ENCODE data around the gene CIZ1.

The CIZ1 gene

DNA sequence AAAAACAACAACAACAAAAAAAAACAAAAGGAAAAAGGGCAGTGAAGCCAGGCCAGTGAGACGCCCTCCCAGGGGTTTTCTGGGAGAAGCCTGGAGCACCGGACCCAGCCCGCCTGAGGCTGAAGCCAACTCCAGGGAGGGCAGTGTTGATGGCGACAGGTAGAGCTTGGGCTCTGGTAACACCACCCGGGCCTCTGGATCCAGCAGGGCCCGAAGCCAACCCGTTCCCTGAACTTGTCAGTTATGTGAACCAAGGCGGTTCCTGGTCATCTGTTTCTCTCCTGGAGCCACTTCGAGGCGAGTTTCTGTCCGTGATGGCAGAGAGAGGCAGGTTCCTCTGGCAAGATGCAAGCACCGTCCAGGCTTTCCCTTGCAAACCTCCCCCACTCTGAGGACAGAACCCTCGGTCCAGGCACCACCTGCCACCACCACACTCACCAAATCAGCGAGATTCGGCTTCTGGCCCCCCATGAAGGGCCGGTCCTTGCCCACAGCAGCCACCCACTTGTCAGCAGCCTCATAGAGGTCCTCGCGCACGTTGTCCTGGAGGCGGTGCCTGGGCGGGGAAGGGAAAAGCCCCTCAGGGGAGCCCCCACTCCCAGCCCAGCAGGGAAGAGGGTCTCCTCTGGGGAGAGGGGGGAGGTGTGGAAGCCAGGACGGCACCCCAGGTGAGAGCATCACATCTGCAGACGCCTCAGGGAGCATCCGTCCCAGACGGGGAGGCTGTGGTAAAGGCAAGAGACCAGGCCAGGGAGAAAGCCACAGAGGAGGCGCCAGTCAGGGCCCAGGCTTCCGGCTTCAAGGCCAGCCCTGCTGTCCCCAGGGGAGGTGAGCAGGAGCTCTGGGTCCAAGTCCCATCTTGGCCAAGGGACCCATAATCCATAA is 69.2 kb downstream of the CIZ1 start:
- DNase-seq = no peak

DNA sequence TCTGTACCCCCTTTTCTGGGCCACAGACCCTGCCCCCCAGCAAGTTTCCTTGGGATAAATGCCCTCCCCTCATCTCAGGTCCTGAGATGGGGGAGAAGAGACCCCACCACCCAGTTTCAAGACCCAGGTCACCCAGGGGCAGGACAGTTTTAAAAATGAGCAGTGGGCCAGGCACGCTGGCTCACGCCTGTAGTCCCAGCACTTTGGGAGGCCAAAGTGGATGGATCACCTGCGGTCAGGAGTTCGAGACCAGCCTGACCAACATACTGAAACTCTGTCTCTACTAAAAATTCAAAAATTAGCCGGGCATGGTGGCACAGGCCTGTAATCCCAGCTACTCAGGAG is 69.9 kb downstream of the CIZ1 start:
- no peak for DNase-seq

- DNase-seq = no peak
Observed at GRCh38 chr9:128120741-128121465, 70.5 kb downstream of the CIZ1 start.

GRCh38 chr9:128120061-128120740 is 71.2 kb downstream of the CIZ1 start:
- DNase-seq = no peak

DNA sequence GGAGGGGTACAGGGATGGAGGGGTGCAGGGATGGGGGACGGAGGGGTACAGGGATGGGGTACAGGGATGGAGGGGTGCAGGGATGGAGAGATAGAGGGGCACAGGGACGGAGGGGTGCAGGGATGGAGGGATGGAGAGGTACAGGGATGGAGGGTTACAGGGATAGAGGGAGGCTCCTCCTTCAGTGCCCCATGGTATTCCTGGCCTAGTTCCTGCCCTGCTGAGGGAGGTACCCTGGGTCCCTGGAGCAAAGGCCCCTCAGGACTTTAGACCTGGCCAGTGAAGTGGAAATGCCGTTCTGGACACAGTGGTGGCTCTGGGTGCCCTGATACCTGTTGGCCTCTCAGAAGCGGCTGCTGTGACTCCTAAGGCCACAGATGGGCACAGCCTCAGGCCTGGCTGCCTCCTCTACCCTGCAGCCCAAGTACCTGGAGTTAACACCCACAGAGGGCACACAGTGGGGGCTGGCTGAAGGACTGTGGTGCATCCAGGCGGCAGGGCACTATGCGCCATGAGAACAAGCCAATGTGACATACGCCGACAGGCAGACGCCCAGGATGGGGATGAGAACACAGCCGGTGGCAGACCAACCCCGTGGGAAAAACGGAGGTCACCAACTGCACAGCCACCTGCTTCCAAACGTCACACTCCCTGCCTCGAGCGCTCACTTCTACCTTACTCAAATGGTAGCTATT is 72.3 kb downstream of the CIZ1 start:
- DNase-seq = no peak

GRCh38 chr9:128118472-128118857 is 72.9 kb downstream of the CIZ1 start:
- no peak for DNase-seq

DNA sequence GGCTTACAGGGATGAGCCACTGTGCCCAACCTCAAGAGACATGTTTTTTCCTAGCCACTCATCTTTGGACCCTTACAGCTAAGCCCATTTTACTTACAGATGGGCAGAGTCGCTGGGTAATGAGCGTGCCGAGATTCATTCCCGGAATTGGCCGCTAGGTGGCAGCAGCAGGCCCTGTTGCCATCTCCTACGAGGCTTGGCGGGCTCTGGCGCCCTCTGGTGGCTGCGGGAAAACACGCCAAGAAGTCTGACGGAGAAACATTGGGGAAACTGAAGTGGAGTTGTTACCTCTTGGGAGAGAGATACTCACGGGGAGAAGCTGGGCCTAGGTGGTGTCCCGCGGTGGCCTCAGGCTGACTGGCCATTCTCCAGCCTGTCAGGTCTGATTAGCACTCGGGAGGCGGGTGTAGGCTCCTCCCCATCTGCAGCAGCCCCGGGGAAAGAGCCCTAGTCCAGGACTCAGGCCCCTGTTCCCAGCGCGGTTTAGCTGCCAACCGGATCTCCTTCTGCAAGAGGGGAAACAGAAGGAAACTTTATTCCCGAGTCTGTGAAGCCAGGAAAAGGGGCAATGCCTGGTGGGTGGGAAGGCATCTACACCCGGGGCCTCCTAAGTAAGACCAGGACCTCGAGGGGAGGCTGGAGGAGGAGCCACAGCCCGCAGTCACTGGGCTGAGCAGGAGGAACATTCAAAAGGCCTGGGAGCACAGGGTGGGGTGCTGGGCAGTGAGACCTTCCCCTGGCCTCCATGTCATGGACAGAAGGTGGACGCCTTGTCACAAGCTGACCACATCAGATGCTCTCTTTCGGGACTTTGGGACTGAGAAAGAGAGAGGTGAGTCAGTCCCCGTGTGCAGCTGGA is 73.5 kb downstream of the CIZ1 start:
- peak; percentile 92 for DNase-seq

- DNase-seq = peak; percentile 13
Observed at GRCh38 chr9:128116104-128117083, 75.0 kb downstream of the CIZ1 start.
